NCI-H748 (cell line): ENCODE results near the gene ODF2L.

ENCODE experiments used
- DNase-seq: peaks from one replicate; lab custom pipeline; 2025; ENCODE audit not compliant: unreplicated experiment; lab: John Stamatoyannopoulos, UW

ODF2L gene

GRCh38 chr1:86322241-86322640, 73.9 kb downstream of the ODF2L start:
- DNase-seq, result no peak

- DNase-seq, result no peak
Observed at GRCh38 chr1:86318436-86318835, 77.7 kb downstream of the ODF2L start.

GRCh38 chr1:86317926-86318325, 78.2 kb downstream of the ODF2L start:
- DNase-seq, result no peak

GRCh38 chr1:86305731-86306130, 90.4 kb downstream of the ODF2L start:
- no peak for DNase-seq

GRCh38 chr1:86303041-86303690, 93.0 kb downstream of the ODF2L start:
- DNase-seq, result no peak
